GM13976 (cell line): ENCODE results near the gene PTPRK.

Experiments
- DNase-seq: peaks from one replicate; pipeline ENCODE4 v3.0.0; 2012; ENCODE audit warnings: low spot score
- CTCF ChIP-seq: IDR thresholded peaks from 2 replicates; pipeline ENCODE4 v1.5.1; 2012; ENCODE audit warnings: borderline replicate concordance, mild to moderate bottlenecking; ENCODE audit not compliant: insufficient read depth; ENCODE audit errors: extremely low read depth, missing control alignments, control extremely low read depth
- in situ Hi-C: fragments of 300-500 bp; cut with MboI; formaldehyde crosslinking; loops from one replicate; pipeline ENCODE4 v1.12.0; 2022; ENCODE audit warnings: low sequenced_read_pairs, mixed read lengths, inconsistent platforms; ENCODE audit not compliant: unreplicated experiment

The PTPRK gene

GRCh38 chr6:128363020-128363813 lies 157.2 kb downstream of the PTPRK start:
- DNase-seq: no peak
- no peak for TF ChIP-seq CTCF
- in situ Hi-C loops: no loop called here

GRCh38 chr6:128361378-128361777 lies 159.0 kb downstream of the PTPRK start:
- no peak for DNase-seq
- in situ Hi-C loops: no loop called here
- TF ChIP-seq CTCF: no peak

GRCh38 chr6:128358244-128358776 lies 162.1 kb downstream of the PTPRK start:
- in situ Hi-C loops: no loop called here
- no peak for TF ChIP-seq CTCF
- DNase-seq: no peak

DNA sequence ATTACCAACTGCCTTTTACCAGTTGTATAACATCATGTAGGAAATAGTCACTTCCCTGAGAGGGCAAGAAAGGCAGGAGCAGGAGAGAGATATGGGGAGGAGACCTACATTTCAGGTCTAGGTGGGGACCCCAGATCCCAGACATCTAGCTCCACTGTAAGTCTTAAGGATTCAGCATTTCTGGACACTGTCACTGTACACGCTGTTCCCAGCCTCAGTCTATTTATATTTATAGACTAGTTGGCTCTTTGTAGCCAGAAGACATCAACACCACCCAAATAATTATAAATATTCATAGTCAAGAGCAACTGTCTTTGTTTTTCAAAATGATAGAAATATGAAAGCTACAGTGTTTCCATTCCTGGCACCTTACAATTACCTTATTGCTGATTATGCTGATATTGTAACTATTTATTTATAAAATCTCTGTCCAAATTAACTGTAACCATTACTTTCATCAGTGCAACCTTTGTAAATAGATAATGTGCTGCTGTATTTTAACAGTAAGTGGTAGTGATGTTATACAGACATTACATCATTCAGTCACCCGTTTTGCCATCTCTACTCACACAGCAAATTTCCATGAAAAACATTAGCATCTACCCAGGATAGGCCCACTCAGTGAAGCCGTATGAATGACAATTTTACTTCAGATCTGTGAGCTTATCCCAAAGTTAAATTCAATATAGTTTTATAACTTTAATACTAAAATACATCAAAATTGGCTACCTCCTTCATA lies 162.8 kb downstream of the PTPRK start:
- DNase-seq: no peak
- in situ Hi-C loops: no loop called here
- no peak for TF ChIP-seq CTCF

GRCh38 chr6:128352366-128352765 lies 168.0 kb downstream of the PTPRK start:
- in situ Hi-C loops: no loop called here
- no peak for TF ChIP-seq CTCF
- DNase-seq: no peak

GRCh38 chr6:128351255-128351514 lies 169.2 kb downstream of the PTPRK start:
- no peak for TF ChIP-seq CTCF
- in situ Hi-C loops: no loop called here
- DNase-seq: no peak
